Thyroid gland (tissue), 4 donors: ENCODE data around the gene CTDSPL.

Source experiments
- POLR2A ChIP-seq, 2 donors: fragments of 450-650 bp; IDR thresholded peaks; one replicate each; pipeline ENCODE4 v1.6.1; 2017; ENCODE audit warnings: antibody characterized with exemption in 2 of 2, mild to moderate bottlenecking in 2 of 2, moderate library complexity in 1 of 2
- TF ChIP-seq, protein P1 (sequence below), 6 experiments: fragments of 200-600 bp in 3 of 6; fragments of 450-650 bp in 3 of 6; sonication (generic) in 3 of 6; IDR thresholded peaks; one replicate each; pipeline ENCODE4 v1.5.1; 2016 to 2019; ENCODE audit warnings: antibody characterized with exemption in 6 of 6, mild to moderate bottlenecking in 2 of 6, inconsistent platforms in 1 of 6, moderate library complexity in 1 of 6

DNA sequence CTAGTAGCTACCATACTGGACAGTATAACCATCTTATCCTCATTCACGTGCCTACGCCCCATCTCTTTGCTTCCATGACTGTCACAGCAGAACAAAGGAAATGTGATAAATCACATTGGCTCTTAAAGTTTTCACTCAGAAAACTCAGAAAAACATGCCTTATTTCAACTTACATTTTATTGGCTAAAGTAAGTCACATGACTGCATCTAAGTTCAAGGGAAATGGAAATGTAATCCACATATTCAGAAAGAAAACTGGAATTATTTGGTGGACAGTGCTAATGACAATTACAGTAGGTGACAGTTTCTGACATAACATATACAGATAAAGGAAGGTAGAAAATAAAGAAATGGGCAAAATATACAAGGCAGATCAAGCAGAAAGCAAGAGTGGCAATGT lies 91.5 kb downstream of the CTDSPL start:
- TF ChIP-seq, protein P1, sequence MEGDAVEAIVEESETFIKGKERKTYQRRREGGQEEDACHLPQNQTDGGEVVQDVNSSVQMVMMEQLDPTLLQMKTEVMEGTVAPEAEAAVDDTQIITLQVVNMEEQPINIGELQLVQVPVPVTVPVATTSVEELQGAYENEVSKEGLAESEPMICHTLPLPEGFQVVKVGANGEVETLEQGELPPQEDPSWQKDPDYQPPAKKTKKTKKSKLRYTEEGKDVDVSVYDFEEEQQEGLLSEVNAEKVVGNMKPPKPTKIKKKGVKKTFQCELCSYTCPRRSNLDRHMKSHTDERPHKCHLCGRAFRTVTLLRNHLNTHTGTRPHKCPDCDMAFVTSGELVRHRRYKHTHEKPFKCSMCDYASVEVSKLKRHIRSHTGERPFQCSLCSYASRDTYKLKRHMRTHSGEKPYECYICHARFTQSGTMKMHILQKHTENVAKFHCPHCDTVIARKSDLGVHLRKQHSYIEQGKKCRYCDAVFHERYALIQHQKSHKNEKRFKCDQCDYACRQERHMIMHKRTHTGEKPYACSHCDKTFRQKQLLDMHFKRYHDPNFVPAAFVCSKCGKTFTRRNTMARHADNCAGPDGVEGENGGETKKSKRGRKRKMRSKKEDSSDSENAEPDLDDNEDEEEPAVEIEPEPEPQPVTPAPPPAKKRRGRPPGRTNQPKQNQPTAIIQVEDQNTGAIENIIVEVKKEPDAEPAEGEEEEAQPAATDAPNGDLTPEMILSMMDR (IDR thresholded peaks at IDR 0.05): no peak
- TF ChIP-seq POLR2A (IDR thresholded peaks at IDR 0.05): no peak
